ENCODE results near the gene VSX1.

The VSX1 gene

GRCh38 chr20:25038591-25039015 is 43.3 kb downstream of the VSX1 start:
- H3K4me1 ChIP-seq (ENCODE audit: control insufficient read depth, insufficient read depth, low read length), result no peaks in the 10 kb centered on the region

GRCh38 chr20:25038103-25038410 is 43.9 kb downstream of the VSX1 start:
- no peak overlapping the region for H3K27ac ChIP-seq (ENCODE audit: low read length)

More at GRCh38 chr20:25038591-25039015, 43.3 kb downstream of the VSX1 start:
- Histone ChIP-seq H3K27ac (ENCODE audit: low read length) (no peak overlapping the region), H3K9me3 (ENCODE audit: control insufficient read depth, insufficient read depth, low read length) (no peaks in the 10 kb centered on the region), H3K36me3 (ENCODE audit: control insufficient read depth, insufficient read depth, low read length) (no peaks in the 10 kb centered on the region), H3K27me3 (ENCODE audit: control insufficient read depth, insufficient read depth, low read length) (no peaks in the 10 kb centered on the region), H3K4me3 (ENCODE audit: low read length) (no peak overlapping the region)
- no peak for DNase-seq (ENCODE audit: low read depth, low spot score)
- WGBS (ENCODE audit: insufficient coverage, insufficient read length), result no CpG with 5 or more reads among the region's 6 CpGs

GRCh38 chr20:25037288-25038102 is 44.4 kb downstream of the VSX1 start:
- H3K27ac ChIP-seq (ENCODE audit: low read length), result no peak overlapping the region
- H3K27me3 ChIP-seq (ENCODE audit: control insufficient read depth, insufficient read depth, low read length), result no peaks in the 10 kb centered on the region
- no peaks in the 10 kb centered on the region for H3K4me1 ChIP-seq (ENCODE audit: control insufficient read depth, insufficient read depth, low read length)
- no peak overlapping the region for H3K4me3 ChIP-seq (ENCODE audit: low read length)
- WGBS (ENCODE audit: insufficient coverage, insufficient read length), result no CpG with 5 or more reads among the region's 15 CpGs
- DNase-seq (ENCODE audit: low read depth, low spot score), result no peak
- H3K36me3 ChIP-seq (ENCODE audit: control insufficient read depth, insufficient read depth, low read length), result no peaks in the 10 kb centered on the region
- H3K9me3 ChIP-seq (ENCODE audit: control insufficient read depth, insufficient read depth, low read length), result no peaks in the 10 kb centered on the region

More at GRCh38 chr20:25038103-25038410, 43.9 kb downstream of the VSX1 start:
- no peaks in the 10 kb centered on the region for H3K27me3 ChIP-seq (ENCODE audit: control insufficient read depth, insufficient read depth, low read length)
- H3K9me3 ChIP-seq (ENCODE audit: control insufficient read depth, insufficient read depth, low read length), result no peaks in the 10 kb centered on the region
- WGBS (ENCODE audit: insufficient coverage, insufficient read length), result no CpG with 5 or more reads among the region's 3 CpGs
- no peaks in the 10 kb centered on the region for H3K36me3 ChIP-seq (ENCODE audit: control insufficient read depth, insufficient read depth, low read length)
- no peak overlapping the region for H3K4me3 ChIP-seq (ENCODE audit: low read length)
- no peak for DNase-seq (ENCODE audit: low read depth, low spot score)
- H3K4me1 ChIP-seq (ENCODE audit: control insufficient read depth, insufficient read depth, low read length), result no peaks in the 10 kb centered on the region

- no CpG with 5 or more reads among the region's 7 CpGs for WGBS (ENCODE audit: insufficient coverage, insufficient read length)
- Histone ChIP-seq H3K27ac (ENCODE audit: low read length) (no peak overlapping the region), H3K4me3 (ENCODE audit: low read length) (no peak overlapping the region), H3K27me3 (ENCODE audit: control insufficient read depth, insufficient read depth, low read length) (no peaks in the 10 kb centered on the region), H3K9me3 (ENCODE audit: control insufficient read depth, insufficient read depth, low read length) (no peaks in the 10 kb centered on the region), H3K36me3 (ENCODE audit: control insufficient read depth, insufficient read depth, low read length) (no peaks in the 10 kb centered on the region), H3K4me1 (ENCODE audit: control insufficient read depth, insufficient read depth, low read length) (no peaks in the 10 kb centered on the region)
- DNase-seq (ENCODE audit: low read depth, low spot score), result no peak
These were observed 45.5 kb downstream of the VSX1 start for GRCh38 chr20:25036331-25036936.

- Histone ChIP-seq H3K27ac (ENCODE audit: low read length) (no peak overlapping the region), H3K4me1 (ENCODE audit: control insufficient read depth, insufficient read depth, low read length) (no peaks in the 10 kb centered on the region), H3K4me3 (ENCODE audit: low read length) (no peak overlapping the region), H3K36me3 (ENCODE audit: control insufficient read depth, insufficient read depth, low read length) (no peaks in the 10 kb centered on the region; the same call in 1 of the 2 replicates), H3K9me3 (ENCODE audit: control insufficient read depth, insufficient read depth, low read length) (no peaks in the 10 kb centered on the region), H3K27me3 (ENCODE audit: control insufficient read depth, insufficient read depth, low read length) (no peaks in the 10 kb centered on the region)
- DNase-seq (ENCODE audit: low read depth, low spot score), result no peak
- WGBS (ENCODE audit: insufficient coverage, insufficient read length), result no CpG with 5 or more reads among the region's 4 CpGs
These were observed 46.0 kb downstream of the VSX1 start for GRCh38 chr20:25035921-25036320.

GRCh38 chr20:25033924-25034300 is 48.0 kb downstream of the VSX1 start:
- Histone ChIP-seq H3K36me3 (ENCODE audit: control insufficient read depth, insufficient read depth, low read length) (no peaks in the 10 kb centered on the region; the same call in 1 of the 2 replicates), H3K4me3 (ENCODE audit: low read length) (no peak overlapping the region), H3K4me1 (ENCODE audit: control insufficient read depth, insufficient read depth, low read length) (no peaks in the 10 kb centered on the region), H3K9me3 (ENCODE audit: control insufficient read depth, insufficient read depth, low read length) (no peaks in the 10 kb centered on the region), H3K27me3 (ENCODE audit: control insufficient read depth, insufficient read depth, low read length) (no peaks in the 10 kb centered on the region), H3K27ac (ENCODE audit: low read length) (no peak overlapping the region)
- no CpG with 5 or more reads among the region's 3 CpGs for WGBS (ENCODE audit: insufficient coverage, insufficient read length)
- no peak for DNase-seq (ENCODE audit: low read depth, low spot score)

GRCh38 chr20:25033265-25033923 is 48.5 kb downstream of the VSX1 start:
- Histone ChIP-seq H3K27ac (ENCODE audit: low read length) (no peak overlapping the region), H3K27me3 (ENCODE audit: control insufficient read depth, insufficient read depth, low read length) (no peaks in the 10 kb centered on the region), H3K9me3 (ENCODE audit: control insufficient read depth, insufficient read depth, low read length) (no peaks in the 10 kb centered on the region), H3K4me1 (ENCODE audit: control insufficient read depth, insufficient read depth, low read length) (no peaks in the 10 kb centered on the region), H3K4me3 (ENCODE audit: low read length) (no peak overlapping the region), H3K36me3 (ENCODE audit: control insufficient read depth, insufficient read depth, low read length) (no peaks in the 10 kb centered on the region; the same call in 1 of the 2 replicates)
- no peak for DNase-seq (ENCODE audit: low read depth, low spot score)
- no CpG with 5 or more reads among the region's 6 CpGs for WGBS (ENCODE audit: insufficient coverage, insufficient read length)

- H3K27ac ChIP-seq (ENCODE audit: low read length), result no peak overlapping the region
- H3K27me3 ChIP-seq (ENCODE audit: control insufficient read depth, insufficient read depth, low read length), result no peaks in the 10 kb centered on the region
- no peaks in the 10 kb centered on the region for H3K4me1 ChIP-seq (ENCODE audit: control insufficient read depth, insufficient read depth, low read length)
- H3K4me3 ChIP-seq (ENCODE audit: low read length), result no peak overlapping the region
- WGBS (ENCODE audit: insufficient coverage, insufficient read length), result no CpG with 5 or more reads among the region's 29 CpGs
- DNase-seq (ENCODE audit: low read depth, low spot score), result no peak
- H3K36me3 ChIP-seq (ENCODE audit: control insufficient read depth, insufficient read depth, low read length), result no peaks in the 10 kb centered on the region; the same call in 1 of the 2 replicates
- no peaks in the 10 kb centered on the region for H3K9me3 ChIP-seq (ENCODE audit: control insufficient read depth, insufficient read depth, low read length)
These were observed 49.3 kb downstream of the VSX1 start for GRCh38 chr20:25032478-25033264.

GRCh38 chr20:25032065-25032477 is 49.9 kb downstream of the VSX1 start:
- Histone ChIP-seq H3K27ac (ENCODE audit: low read length) (no peak overlapping the region), H3K27me3 (ENCODE audit: control insufficient read depth, insufficient read depth, low read length) (no peaks in the 10 kb centered on the region), H3K36me3 (ENCODE audit: control insufficient read depth, insufficient read depth, low read length) (no peaks in the 10 kb centered on the region; the same call in 1 of the 2 replicates), H3K4me1 (ENCODE audit: control insufficient read depth, insufficient read depth, low read length) (no peaks in the 10 kb centered on the region), H3K9me3 (ENCODE audit: control insufficient read depth, insufficient read depth, low read length) (no peaks in the 10 kb centered on the region), H3K4me3 (ENCODE audit: low read length) (no peak overlapping the region)
- no peak for DNase-seq (ENCODE audit: low read depth, low spot score)
- WGBS (ENCODE audit: insufficient coverage, insufficient read length), result no CpG with 5 or more reads among the region's 16 CpGs

GRCh38 chr20:25031241-25031640 is 50.7 kb downstream of the VSX1 start:
- H3K27ac ChIP-seq (ENCODE audit: low read length), result no peak overlapping the region
- no CpG with 5 or more reads among the region's 3 CpGs for WGBS (ENCODE audit: insufficient coverage, insufficient read length)
- no peaks in the 10 kb centered on the region; the same call in 1 of the 2 replicates for H3K36me3 ChIP-seq (ENCODE audit: control insufficient read depth, insufficient read depth, low read length)

More at GRCh38 chr20:25031241-25031640, 50.7 kb downstream of the VSX1 start:
- no peak for DNase-seq (ENCODE audit: low read depth, low spot score)
- H3K4me3 ChIP-seq (ENCODE audit: low read length), result no peak overlapping the region
- no peaks in the 10 kb centered on the region for H3K27me3 ChIP-seq (ENCODE audit: control insufficient read depth, insufficient read depth, low read length)
- H3K4me1 ChIP-seq (ENCODE audit: control insufficient read depth, insufficient read depth, low read length), result no peaks in the 10 kb centered on the region
- H3K9me3 ChIP-seq (ENCODE audit: control insufficient read depth, insufficient read depth, low read length), result no peaks in the 10 kb centered on the region
